Measurements from ENCODE around the gene KCNA1. TPM values are rescaled to one million over a fixed set of nuclear protein-coding genes. Genes with fewer than 3 reads are reported as not detected.

KCNA1 gene
- total and polyA plus RNA-seq, 2 of the 4 experiments (the other 2 are of a cell fraction) = not detected

DNA sequence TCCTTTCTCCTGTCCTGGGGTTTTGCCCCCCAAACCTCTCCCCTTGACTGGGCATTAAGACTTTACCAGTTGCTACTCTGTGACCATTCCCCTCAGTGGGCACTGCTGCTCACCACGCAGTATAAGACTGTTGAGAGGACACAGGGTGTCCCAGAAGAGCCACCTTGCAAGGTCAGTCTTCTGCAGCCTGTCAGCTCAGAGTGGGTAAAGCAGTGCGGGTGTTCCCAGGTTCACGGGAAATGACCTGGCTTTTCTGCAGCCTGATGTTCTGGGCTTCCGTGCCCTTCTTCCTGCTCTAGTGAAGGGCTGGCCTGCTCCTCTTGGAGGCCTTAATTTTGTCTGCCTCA, 34.2 kb downstream of the KCNA1 start:
- Histone ChIP-seq H3K9me1 (ENCODE audit: insufficient read depth, low read length) (no peaks in the 10 kb centered on the region), H3K4me1 (ENCODE audit: control insufficient read depth, insufficient read depth, low read length) (no peaks in the 10 kb centered on the region), H4K8ac (ENCODE audit: low read depth in 2 of 2, low read length in 2 of 2) (no peak overlapping the region), H2AK5ac (ENCODE audit: low read depth, low read length) (no peak overlapping the region), H3K27me3 (ENCODE audit: control insufficient read depth, insufficient read depth, low read length) (peaks cover 5% of the 10 kb centered on the region), H3K56ac (ENCODE audit: extremely low read depth, insufficient read depth, low read length) (no peak overlapping the region), H4K5ac (ENCODE audit: low read depth, low read length) (no peak overlapping the region), H4K20me1 (ENCODE audit: insufficient read depth, low read length) (no peaks in the 10 kb centered on the region), H3K4me2 (ENCODE audit: low read depth, low read length) (no peak overlapping the region), H3K36me3 (ENCODE audit: control insufficient read depth, insufficient read depth, low read length) (no peaks in the 10 kb centered on the region), H3K27ac (ENCODE audit: insufficient read depth, low read length) (no peak overlapping the region), H2BK20ac (ENCODE audit: low read depth, low read length) (no peak overlapping the region), H2BK5ac (ENCODE audit: low read depth, low read length, poor library complexity, severe bottlenecking) (no peak overlapping the region), H2BK120ac (ENCODE audit: low read depth, low read length) (no peak overlapping the region), H2BK15ac (ENCODE audit: low read depth, low read length) (no peak overlapping the region), H2AFZ (replicated peaks; ENCODE audit: low read length, poor library complexity) (no peak overlapping the region), H3K23ac (ENCODE audit: low read depth, low read length) (no peak overlapping the region), H3K9me3 (ENCODE audit: control insufficient read depth, insufficient read depth, low read length) (no peaks in the 10 kb centered on the region), H3K79me1 (ENCODE audit: low read depth in 1 of 2, low read length in 2 of 2) (no peaks in the 10 kb centered on the region), H3K14ac (replicated peaks; ENCODE audit: low read depth, low read length) (no peak overlapping the region), H4K91ac (ENCODE audit: insufficient read depth, low read depth, low read length) (no peak overlapping the region), H2AK9ac (replicated peaks; ENCODE audit: low read depth, low read length, poor library complexity) (no peak overlapping the region), H3K18ac (ENCODE audit: low read depth, low read length) (no peak overlapping the region), H3K9ac (ENCODE audit: low read depth, low read length) (no peak overlapping the region), H3K4me3 (ENCODE audit: insufficient read depth, low read depth, low read length) (no peak overlapping the region), H3K4ac (ENCODE audit: low read depth, low read length) (no peak overlapping the region)
- CTCF ChIA-PET = no interaction called here
- POLR2A ChIA-PET (ENCODE audit: unreplicated experiment) = no interaction called here
- intact Hi-C loops (cut with micrococcal nuclease) = no loop called here
- in situ Hi-C loops (cut with MboI; ENCODE audit: low sequenced_read_pairs) = no loop called here
- TF ChIP-seq FOS (IDR thresholded peaks at IDR 0.05; ENCODE audit: low read depth, low read length) = no peak
- no peak for TF ChIP-seq RAD21 (IDR thresholded peaks at IDR 0.05; ENCODE audit: low read length)
- TF ChIP-seq BHLHE40 (IDR thresholded peaks at IDR 0.05; ENCODE audit: low read depth, low read length) = no peak
- TF ChIP-seq CHD1 (IDR thresholded peaks at IDR 0.05; ENCODE audit: low read depth, low read length) = no peak
- WGBS, 2 experiments (ENCODE audit: extremely low coverage in 2 of 2, insufficient read length in 1 of 2) = 75% methylated on average over 2 of the region's 4 CpGs; no CpG with 5 or more reads in 1 of the 2 experiments
- no peak for ATAC-seq (ENCODE audit: low read depth)
- DNase-seq = no peak
- no TSS peak for BruUV-seq (replicated peaks)
- dilution Hi-C loops (cut with HindIII; ENCODE audit: low sequenced_read_pairs, unreplicated experiment) = no loop called here

All from IMR-90 (cell line).